ENCODE measurements around the gene CROCC2.

DNA sequence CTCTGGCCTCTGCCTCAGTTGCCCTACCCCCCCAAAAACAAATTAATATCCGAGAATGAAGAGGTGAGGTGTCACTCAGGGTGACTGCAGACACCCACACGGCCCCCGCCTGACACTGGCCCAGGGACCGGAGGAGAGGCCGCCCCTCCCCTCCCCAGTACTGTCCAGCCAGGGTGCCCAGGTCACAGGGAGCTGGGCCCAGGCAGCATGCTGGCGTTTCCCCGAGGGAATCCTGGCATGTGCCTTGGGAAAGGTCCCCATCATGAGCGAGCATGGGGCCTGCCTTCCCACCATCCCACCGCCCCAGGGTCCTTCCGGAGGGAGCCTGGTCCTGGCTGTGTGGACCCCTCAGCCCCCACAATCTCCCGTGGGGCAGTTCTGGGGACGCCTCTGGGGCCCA is 13.2 kb upstream of the CROCC2 start:
- TF ChIP-seq, protein P1, sequence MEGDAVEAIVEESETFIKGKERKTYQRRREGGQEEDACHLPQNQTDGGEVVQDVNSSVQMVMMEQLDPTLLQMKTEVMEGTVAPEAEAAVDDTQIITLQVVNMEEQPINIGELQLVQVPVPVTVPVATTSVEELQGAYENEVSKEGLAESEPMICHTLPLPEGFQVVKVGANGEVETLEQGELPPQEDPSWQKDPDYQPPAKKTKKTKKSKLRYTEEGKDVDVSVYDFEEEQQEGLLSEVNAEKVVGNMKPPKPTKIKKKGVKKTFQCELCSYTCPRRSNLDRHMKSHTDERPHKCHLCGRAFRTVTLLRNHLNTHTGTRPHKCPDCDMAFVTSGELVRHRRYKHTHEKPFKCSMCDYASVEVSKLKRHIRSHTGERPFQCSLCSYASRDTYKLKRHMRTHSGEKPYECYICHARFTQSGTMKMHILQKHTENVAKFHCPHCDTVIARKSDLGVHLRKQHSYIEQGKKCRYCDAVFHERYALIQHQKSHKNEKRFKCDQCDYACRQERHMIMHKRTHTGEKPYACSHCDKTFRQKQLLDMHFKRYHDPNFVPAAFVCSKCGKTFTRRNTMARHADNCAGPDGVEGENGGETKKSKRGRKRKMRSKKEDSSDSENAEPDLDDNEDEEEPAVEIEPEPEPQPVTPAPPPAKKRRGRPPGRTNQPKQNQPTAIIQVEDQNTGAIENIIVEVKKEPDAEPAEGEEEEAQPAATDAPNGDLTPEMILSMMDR (IDR thresholded peaks at IDR 0.05) = no peak
- TF ChIP-seq, protein P2, sequence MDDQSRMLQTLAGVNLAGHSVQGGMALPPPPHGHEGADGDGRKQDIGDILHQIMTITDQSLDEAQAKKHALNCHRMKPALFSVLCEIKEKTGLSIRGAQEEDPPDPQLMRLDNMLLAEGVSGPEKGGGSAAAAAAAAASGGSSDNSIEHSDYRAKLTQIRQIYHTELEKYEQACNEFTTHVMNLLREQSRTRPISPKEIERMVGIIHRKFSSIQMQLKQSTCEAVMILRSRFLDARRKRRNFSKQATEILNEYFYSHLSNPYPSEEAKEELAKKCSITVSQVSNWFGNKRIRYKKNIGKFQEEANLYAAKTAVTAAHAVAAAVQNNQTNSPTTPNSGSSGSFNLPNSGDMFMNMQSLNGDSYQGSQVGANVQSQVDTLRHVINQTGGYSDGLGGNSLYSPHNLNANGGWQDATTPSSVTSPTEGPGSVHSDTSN (IDR thresholded peaks at IDR 0.05) = no peak
- no peak for TF ChIP-seq POLR2A (IDR thresholded peaks at IDR 0.05; ENCODE audit: low read length)
- no peak for TF ChIP-seq CEBPB (IDR thresholded peaks at IDR 0.05)
